Fibroblast of lung (primary cell): Measurements from ENCODE around the gene MTHFD2L. TPM values are rescaled to one million over a fixed set of nuclear protein-coding genes. Genes with fewer than 3 reads are reported as not detected.

Experiments used
- DNase-seq, 2 donors: peaks; one replicate each; pipeline versions ENCODE4 v3.0.0 to v3.0.0-alpha.2; 2010; ENCODE audit warnings: low read depth in 2 of 2
- H2AFZ ChIP-seq: 2 replicates; pipeline ENCODE4 v1.5.1; 2012; ENCODE audit warnings: low read length, control low read depth, inconsistent platforms
- H3K27ac ChIP-seq: 2 replicates; pipeline ENCODE4 v1.5.1; 2011; ENCODE audit warnings: low read length, control low read depth; ENCODE audit not compliant: insufficient read depth
- H3K27me3 ChIP-seq: 2 replicates; pipeline ENCODE4 v1.5.1; 2011; ENCODE audit warnings: mild to moderate bottlenecking, low read length; ENCODE audit not compliant: control insufficient read depth, insufficient read depth
- H3K36me3 ChIP-seq: 2 replicates; pipeline ENCODE4 v1.5.1; 2011; ENCODE audit warnings: low read length; ENCODE audit not compliant: control insufficient read depth, insufficient read depth
- H3K4me1 ChIP-seq: 2 replicates; pipeline ENCODE4 v1.5.1; 2011; ENCODE audit warnings: low read length; ENCODE audit not compliant: control insufficient read depth, insufficient read depth; ENCODE audit errors: extremely low read depth
- H3K4me2 ChIP-seq: 2 replicates; pipeline ENCODE4 v1.5.1; 2011; ENCODE audit warnings: low read length, control low read depth; ENCODE audit not compliant: insufficient read depth; ENCODE audit errors: extremely low read depth
- H3K4me3 ChIP-seq, 4 experiments: fragments of 200-600 bp in 1 of 4; sonication (generic) in 1 of 4; replicated peaks in 1 of 4; 2 replicates each; pipeline ENCODE4 v1.5.1; 2011 to 2016; ENCODE audit warnings: low read length in 4 of 4, low read depth in 3 of 4, mild to moderate bottlenecking in 3 of 4, control low read depth in 2 of 4, inconsistent platforms in 1 of 4, mixed read lengths in 1 of 4; ENCODE audit not compliant: insufficient read depth in 1 of 4; ENCODE audit errors: control extremely low read depth in 1 of 4
- H3K79me2 ChIP-seq: 2 replicates; pipeline ENCODE4 v1.5.1; 2012; ENCODE audit warnings: mild to moderate bottlenecking, low read length, inconsistent platforms; ENCODE audit not compliant: control insufficient read depth, insufficient read depth
- H3K9ac ChIP-seq: 2 replicates; pipeline ENCODE4 v1.5.1; 2011; ENCODE audit warnings: mild to moderate bottlenecking, low read length, control low read depth; ENCODE audit not compliant: insufficient read depth
- H3K9me3 ChIP-seq: 2 replicates; pipeline ENCODE4 v1.5.1; 2012; ENCODE audit warnings: low read depth, low read length; ENCODE audit not compliant: control insufficient read depth, insufficient read depth
- H4K20me1 ChIP-seq: 2 replicates; pipeline ENCODE4 v1.5.1; 2011; ENCODE audit warnings: low read length; ENCODE audit not compliant: control insufficient read depth, insufficient read depth; ENCODE audit errors: extremely low read depth
- EZH2 ChIP-seq: IDR thresholded peaks from 2 replicates; pipeline ENCODE4 v1.5.1; 2012; ENCODE audit warnings: low read length, control low read depth, mild to moderate bottlenecking; ENCODE audit errors: missing control alignments
- polyA plus RNA-seq, 2 donors: library from polyadenylated mRNA; depleted of rRNA in 1 of 2; stranded (reverse) in 1 of 2; unstranded in 1 of 2; fragments of >200 nt; gene quantifications; 2 replicates each; pipeline ENCODE4 v1.2.1, GENCODE V29; 2011 to 2012; ENCODE audit warnings: missing spikeins in 1 of 2
- total RNA-seq: library from RNA; depleted of rRNA; stranded (reverse); fragments of >200 nt; gene quantifications from 2 replicates; pipeline ENCODE4 v1.2.1, GENCODE V29; 2014
- TF ChIP-seq, protein P1 (sequence below), 2 donors: IDR thresholded peaks in 1 of 2; conservative IDR thresholded peaks in 1 of 2; 1 replicate in 1 of 2; 2 replicates in 1 of 2; pipeline ENCODE4 v1.5.1; 2011 to 2012; ENCODE audit warnings: low read length in 2 of 2, control low read depth in 1 of 2, inconsistent platforms in 1 of 2, low read depth in 1 of 2, mild to moderate bottlenecking in 1 of 2

MTHFD2L gene
- total and polyA plus RNA-seq, 2 donors (not counting 1 experiment from before 2014, with no cell fraction given), result 4.4 to 13.0 TPM

DNA sequence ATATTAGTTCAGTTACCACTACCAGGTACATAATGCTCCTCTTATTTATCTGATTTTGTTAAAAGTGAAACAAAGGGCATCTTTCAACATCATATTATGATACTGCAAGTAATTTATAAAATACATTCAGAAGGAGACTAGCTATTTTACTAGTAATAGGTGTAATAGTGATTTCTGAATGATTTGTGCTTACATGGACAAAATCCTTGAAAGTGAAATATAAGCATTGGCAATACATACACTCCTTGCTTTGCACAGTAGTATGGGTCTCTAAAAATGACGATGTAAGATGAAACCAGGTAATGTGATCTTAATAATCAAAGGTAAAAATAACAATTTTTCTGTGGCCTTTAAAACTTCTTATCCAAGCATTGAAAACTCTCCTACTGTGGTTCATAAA, 17.5 kb downstream of the MTHFD2L start:
- H3K9me3 ChIP-seq, result no peaks in the 10 kb centered on the region
- no peak overlapping the region for H3K4me2 ChIP-seq
- no peaks in the 10 kb centered on the region for H3K27me3 ChIP-seq
- H3K4me1 ChIP-seq, result no peaks in the 10 kb centered on the region
- H3K4me3 ChIP-seq, result no peak overlapping the region
- H3K79me2 ChIP-seq, result no peaks in the 10 kb centered on the region
- TF ChIP-seq, protein P1, sequence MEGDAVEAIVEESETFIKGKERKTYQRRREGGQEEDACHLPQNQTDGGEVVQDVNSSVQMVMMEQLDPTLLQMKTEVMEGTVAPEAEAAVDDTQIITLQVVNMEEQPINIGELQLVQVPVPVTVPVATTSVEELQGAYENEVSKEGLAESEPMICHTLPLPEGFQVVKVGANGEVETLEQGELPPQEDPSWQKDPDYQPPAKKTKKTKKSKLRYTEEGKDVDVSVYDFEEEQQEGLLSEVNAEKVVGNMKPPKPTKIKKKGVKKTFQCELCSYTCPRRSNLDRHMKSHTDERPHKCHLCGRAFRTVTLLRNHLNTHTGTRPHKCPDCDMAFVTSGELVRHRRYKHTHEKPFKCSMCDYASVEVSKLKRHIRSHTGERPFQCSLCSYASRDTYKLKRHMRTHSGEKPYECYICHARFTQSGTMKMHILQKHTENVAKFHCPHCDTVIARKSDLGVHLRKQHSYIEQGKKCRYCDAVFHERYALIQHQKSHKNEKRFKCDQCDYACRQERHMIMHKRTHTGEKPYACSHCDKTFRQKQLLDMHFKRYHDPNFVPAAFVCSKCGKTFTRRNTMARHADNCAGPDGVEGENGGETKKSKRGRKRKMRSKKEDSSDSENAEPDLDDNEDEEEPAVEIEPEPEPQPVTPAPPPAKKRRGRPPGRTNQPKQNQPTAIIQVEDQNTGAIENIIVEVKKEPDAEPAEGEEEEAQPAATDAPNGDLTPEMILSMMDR (conservative IDR thresholded peaks at IDR 0.05 in 1 of 2, IDR thresholded peaks at IDR 0.05 in 1 of 2; ENCODE audit: low read depth in 1 of 2, low read length in 2 of 2), result no peak
- TF ChIP-seq EZH2, result no peak
- no peaks in the 10 kb centered on the region for H4K20me1 ChIP-seq
- no peak for DNase-seq
- no peak overlapping the region for H2AFZ ChIP-seq
- no peaks in the 10 kb centered on the region for H3K36me3 ChIP-seq
- H3K27ac ChIP-seq, result no peak overlapping the region
- no peak overlapping the region for H3K9ac ChIP-seq

DNA sequence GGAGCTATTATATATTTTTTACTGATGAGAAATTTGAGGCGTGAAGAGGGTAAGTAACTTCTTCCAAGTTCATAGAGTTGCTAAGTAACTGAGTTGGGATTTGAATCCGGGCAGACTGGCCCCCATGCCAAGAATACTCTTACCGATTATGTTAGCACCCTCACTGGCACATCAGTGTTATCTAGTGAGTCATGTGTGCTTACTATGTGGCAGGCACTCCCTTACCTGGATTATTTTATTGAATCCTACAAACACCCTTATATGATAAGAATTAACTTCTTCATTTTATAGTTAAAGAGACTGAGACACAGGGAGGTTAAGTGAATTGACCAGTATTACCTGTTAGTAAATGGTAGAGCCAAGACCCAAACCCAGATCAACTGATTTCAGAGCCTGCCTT, 20.9 kb downstream of the MTHFD2L start:
- H3K4me1 ChIP-seq, result no peaks in the 10 kb centered on the region
- H3K27me3 ChIP-seq, result no peaks in the 10 kb centered on the region
- TF ChIP-seq, protein P1 (conservative IDR thresholded peaks at IDR 0.05 in 1 of 2, IDR thresholded peaks at IDR 0.05 in 1 of 2; ENCODE audit: low read depth in 1 of 2, low read length in 2 of 2), result no peak
- TF ChIP-seq EZH2, result no peak

DNA sequence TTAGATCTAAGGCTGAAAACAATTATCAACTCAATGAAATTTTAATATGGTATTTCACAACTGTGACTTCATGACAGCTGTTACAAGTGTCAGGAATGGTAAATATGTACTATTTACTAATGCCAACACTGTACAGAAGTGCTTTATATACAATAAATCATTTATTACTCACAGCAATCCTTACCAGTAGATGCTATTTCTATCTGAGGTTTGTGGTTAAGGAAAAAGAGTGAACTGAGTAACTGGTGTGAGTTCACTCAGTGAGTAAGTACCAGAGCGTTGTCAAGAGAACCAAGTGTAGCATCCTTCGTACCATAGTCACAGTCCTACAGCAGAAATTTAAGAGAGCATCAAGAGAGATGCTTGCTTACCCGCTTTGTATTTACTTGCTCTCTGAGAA, 23.3 kb downstream of the MTHFD2L start:
- TF ChIP-seq, protein P1 (conservative IDR thresholded peaks at IDR 0.05 in 1 of 2, IDR thresholded peaks at IDR 0.05 in 1 of 2; ENCODE audit: low read depth in 1 of 2, low read length in 2 of 2), result no peak
- no peak for TF ChIP-seq EZH2
- Histone ChIP-seq H3K4me1 (no peaks in the 10 kb centered on the region), H3K4me3 (no peak overlapping the region), H3K9me3 (no peaks in the 10 kb centered on the region), H3K4me2 (no peak overlapping the region), H3K27ac (no peak overlapping the region), H3K79me2 (no peaks in the 10 kb centered on the region), H3K9ac (no peak overlapping the region), H4K20me1 (no peaks in the 10 kb centered on the region), H3K36me3 (no peaks in the 10 kb centered on the region), H2AFZ (no peak overlapping the region), H3K27me3 (no peaks in the 10 kb centered on the region)
- DNase-seq, result peak in 1 of 2 donors; percentile 72

More for the DNA sequence above, 20.9 kb downstream of the MTHFD2L start:
- Histone ChIP-seq H3K9ac (no peak overlapping the region), H3K27ac (no peak overlapping the region), H3K9me3 (no peaks in the 10 kb centered on the region), H4K20me1 (no peaks in the 10 kb centered on the region), H2AFZ (no peak overlapping the region), H3K36me3 (no peaks in the 10 kb centered on the region), H3K4me2 (no peak overlapping the region), H3K79me2 (no peaks in the 10 kb centered on the region), H3K4me3 (no peak overlapping the region)
- DNase-seq, result no peak
